ENCODE data around the gene TLX1. TPM values are rescaled to one million over a fixed set of nuclear protein-coding genes. Genes with fewer than 3 reads are reported as not detected.

The TLX1 gene
- total RNA-seq, 1 experiment from 2014 or later: not detected

DNA sequence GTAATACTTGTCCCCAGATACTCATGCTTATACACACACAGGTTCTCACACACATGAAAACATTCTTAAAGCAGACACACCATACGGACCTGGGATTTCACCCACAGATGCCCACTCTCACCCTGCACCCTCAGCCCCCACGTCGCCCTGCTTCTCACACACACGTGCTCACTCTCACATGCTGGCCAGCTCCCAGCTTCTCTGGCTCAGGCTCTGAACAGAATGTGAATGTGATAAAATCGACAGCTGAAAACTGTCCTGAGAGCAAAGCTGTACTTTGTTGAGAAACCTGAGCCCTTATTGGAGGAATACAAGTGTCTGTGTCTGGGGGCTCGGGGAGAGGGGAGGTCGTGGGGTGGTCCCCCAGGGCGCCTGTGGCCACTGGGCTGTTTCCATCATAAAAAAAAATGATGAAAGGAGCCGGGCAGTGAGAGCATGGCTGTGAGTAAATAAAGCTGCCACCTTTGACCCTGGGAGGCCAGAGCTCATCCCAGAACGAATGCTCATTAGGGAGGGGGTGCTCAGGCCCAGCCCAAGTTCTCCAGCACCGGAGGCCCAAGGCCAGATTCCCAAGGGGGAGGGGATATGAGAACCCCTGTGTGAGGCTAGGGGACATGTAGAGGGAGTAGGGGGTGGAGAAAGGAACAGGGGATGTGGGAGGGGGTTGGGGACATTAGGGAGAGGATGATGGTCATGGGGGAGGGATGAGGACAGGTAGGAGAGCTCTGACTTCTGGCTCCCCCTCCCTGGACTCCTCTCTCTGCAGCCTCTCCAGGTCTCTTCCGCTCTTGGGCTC lies 18.1 kb upstream of the TLX1 start:
- DNase-seq (ENCODE audit: low spot score): no peak

DNA sequence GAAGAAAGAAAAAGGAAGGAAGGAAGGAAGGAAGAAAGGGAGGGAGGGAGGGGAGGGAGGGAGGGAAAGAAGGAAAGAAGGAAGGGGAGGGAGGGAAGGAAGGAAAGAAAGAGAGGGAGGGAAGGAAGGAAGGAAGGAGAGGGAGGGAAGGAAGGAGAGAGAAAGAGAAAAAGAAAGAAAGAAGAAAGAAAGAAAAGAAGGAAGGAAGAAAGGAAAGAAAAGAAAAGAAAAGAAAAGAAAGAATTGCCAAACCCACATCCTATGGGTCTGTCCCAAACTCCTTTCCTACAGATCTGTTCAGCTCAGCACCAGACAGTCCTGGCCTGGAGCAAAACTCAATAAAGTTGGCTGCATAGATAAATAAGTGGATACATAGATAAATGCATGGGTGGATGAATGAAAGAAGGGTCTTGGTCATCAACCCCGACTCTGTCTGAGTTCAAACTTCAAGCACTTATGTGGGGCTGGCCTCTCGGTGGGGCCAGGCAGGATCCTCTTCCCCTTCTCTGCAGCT lies 17.2 kb upstream of the TLX1 start:
- DNase-seq (ENCODE audit: low spot score): no peak

DNA sequence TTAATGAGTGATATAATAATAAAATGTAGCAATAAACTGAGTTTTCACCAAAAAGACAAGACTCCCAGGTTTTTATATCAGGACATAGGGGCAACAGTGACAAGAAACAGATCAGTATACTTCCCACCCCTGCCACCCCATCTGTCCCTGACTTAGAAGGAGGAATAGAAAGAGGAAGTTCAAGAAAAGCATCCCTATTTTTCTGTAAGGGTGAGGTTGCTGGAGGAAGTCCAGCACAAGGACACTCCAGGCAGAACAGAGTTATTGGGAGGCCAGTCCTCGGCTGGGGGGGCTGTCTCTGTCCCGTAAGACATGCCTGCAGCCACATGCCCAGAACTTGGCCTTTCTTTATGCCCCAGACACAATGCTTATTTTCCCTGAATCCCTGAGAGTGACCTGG lies 16.5 kb upstream of the TLX1 start:
- DNase-seq (ENCODE audit: low spot score): no peak

GRCh38 chr10:101116754-101117153 lies 14.3 kb upstream of the TLX1 start:
- DNase-seq (ENCODE audit: low spot score): no peak

DNA sequence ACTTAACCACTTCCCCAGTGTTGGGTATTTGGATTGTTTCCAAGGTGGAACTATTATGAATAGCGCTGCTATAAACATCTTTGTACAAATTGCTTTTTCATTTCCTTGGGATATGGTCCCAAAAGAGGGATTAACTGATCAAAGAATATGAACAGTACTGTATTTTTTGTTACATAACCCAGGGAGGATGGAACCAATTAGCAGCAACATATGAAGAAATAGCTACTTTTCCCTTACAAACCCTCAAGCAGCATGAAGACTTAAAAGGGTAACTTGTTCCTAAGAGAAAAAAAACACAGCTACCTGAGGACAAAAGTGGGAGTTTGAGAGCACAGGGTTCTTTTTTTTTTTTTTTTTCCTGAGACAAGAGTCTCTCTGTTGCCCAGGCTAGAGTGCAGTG lies 13.1 kb upstream of the TLX1 start:
- DNase-seq (ENCODE audit: low spot score): no peak

DNA sequence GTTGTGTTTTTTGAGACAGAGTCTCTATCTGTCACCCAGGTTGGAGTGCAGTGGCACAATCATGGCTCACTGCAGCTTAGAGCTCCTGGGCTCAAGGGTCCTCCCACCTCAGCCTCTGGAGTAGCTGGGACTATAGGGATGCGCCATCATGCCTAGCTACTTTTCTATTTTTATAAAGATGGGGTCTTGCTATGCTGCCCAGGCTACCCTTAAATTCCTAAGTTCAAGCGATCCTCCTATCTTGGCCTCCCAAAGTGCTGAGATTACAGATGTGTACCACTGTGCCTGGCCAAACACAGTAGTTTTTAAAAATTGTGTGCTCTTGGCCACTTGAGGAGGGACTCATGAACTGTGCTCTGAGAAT lies 10.6 kb upstream of the TLX1 start:
- DNase-seq (ENCODE audit: low spot score): no peak

DNA sequence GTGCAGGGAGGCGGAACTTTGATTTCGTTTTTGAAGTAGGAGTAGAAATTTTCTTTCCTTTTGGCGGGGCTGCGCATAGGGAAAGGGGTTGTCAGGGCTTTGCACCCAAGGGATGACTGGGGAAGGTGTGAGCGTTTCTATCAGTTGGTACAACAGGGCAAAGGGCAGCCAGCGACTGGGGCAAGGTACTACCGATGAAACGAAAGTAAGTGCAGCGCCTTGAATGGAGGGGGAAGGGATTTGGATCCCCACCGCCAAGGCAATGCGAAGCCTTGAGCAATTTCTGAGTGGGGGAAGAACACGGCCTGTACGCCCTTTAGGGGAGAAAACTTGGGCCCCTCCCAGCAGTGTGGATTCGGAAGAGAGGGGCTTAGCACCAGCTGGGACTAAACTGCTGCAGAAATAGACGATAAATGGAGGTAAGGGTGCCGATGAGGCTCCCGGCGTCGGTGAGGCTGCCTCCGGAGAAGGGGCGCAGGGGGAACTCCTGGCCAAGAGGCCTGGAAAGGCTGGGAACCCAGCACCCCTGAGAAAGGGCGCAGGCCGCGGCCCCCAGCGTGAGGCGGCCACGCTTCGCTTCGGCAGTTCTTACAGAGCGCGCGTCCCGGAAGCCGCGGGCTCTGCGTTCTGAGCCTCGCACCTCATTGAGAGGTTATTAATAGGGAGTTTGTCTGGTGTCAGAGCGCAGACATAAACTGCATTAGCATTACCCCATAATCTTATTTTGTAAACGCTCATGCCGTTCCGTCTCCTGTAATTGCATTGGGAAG lies 10.0 kb upstream of the TLX1 start:
- DNase-seq (ENCODE audit: low spot score): no peak

GRCh38 chr10:101121654-101122031 lies 9.5 kb upstream of the TLX1 start:
- DNase-seq (ENCODE audit: low spot score): no peak

DNA sequence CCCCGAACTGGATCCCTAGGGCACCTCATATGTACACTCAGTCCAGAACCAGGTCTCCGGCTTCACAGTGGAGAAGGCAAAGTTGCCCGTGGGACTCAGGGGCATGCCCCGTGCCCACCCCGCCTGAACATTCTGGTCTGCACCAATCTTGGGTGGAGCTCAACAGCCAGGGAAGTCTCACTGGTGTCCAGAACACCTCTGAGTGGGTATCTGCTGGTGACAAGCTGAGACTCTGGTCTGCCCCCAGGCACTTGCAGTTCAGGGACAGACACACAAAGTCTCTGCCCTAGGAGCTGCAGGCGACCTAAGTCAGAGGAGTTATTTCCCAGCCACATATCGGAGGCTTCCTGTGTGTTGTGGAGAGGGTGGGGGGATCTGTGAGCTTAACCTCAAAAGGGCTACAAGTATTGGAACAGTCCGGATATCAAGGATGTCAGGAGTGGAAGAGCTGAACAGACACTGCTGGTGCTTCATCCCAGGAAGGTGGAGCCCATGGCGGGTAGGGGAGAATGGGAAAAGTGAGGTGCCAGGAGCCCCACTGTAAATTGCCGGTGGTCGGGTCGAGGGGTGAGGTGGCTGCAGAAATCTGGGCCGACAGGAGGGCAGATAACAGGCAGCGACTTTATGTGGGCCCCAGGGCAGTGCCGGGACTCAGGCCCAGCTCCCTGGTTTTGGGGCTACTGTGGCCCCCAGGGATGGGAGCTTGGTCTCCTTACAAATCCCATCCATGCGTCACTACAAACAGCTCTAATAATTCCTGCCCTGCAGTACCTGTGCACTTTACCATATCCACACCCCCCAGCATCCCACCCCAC lies 8.6 kb upstream of the TLX1 start:
- DNase-seq (ENCODE audit: low spot score): no peak

- DNase-seq (ENCODE audit: low spot score): no peak
Measured at GRCh38 chr10:101123085-101123814, 7.8 kb upstream of the TLX1 start.

GRCh38 chr10:101123815-101124617 lies 7.1 kb upstream of the TLX1 start:
- DNase-seq (ENCODE audit: low spot score): no peak

DNA sequence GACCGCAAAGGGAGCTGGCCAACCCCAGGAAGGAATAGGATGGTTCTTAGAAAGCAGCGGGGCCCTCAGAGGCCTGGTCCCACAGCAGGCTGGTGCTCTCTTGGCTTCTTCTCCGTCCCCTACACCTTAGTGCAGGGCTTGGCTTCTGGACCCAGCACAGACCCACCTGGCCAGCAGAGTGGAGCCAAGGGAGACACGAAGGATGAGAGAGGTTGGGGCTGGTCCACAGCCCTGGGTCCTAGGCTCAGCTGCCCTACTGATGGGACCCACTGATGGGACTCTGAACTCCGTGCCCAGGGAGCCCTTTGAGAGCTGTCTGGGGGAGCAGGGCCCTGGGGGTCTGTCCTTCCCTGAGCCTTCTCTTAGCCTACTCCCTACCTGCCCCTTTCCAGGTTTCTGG lies 6.2 kb upstream of the TLX1 start:
- DNase-seq (ENCODE audit: low spot score): no peak

DNA sequence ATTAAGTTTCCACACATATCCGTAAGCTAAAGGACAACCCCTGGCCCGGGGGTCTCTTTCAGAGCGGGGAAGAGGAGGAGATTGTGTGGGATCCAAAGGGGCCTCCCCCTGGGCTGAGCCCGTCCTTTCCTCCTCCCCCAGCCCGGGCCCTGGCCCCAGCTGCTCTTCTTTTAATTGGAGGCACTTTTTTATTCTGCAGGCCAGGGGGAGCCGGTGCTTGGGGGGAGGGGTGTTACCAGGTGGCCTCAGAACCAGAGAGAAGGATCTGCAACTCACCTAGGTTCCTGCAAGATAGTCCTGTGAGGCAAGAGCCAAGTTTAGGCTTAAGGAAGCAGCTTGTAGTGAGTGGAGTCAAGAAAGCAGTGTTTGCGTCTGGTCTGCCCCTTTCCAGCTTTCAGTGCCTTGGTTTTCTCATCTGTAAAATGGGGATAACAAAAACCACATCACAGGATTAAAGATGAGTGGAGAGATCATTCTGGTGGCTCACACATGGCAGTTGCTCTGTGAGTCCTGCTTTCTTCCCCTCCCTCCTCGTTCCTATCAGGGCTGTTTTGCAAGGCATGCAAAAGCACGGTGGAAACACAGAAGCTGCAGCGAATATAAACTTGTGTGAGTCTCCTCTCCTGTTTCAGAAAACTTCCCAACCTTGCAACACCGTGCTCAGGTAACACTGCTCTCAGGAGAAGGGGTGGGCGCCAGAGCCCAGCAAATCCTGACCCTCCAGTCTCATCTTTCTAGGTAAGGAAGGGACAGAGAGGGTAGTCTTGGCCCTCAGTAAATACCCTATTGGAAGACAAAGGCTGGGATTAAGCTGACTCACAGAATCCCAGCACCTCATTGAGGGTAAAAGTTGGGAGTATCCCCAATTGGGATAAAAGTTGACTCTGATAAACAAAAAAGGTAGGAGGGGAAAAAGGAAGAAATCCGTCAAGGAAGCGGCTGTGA lies 4.1 kb upstream of the TLX1 start:
- DNase-seq (ENCODE audit: low spot score): no peak

- no peak for DNase-seq (ENCODE audit: low spot score)
Measured at GRCh38 chr10:101130141-101130540, 959 bp upstream of the TLX1 start.

DNA sequence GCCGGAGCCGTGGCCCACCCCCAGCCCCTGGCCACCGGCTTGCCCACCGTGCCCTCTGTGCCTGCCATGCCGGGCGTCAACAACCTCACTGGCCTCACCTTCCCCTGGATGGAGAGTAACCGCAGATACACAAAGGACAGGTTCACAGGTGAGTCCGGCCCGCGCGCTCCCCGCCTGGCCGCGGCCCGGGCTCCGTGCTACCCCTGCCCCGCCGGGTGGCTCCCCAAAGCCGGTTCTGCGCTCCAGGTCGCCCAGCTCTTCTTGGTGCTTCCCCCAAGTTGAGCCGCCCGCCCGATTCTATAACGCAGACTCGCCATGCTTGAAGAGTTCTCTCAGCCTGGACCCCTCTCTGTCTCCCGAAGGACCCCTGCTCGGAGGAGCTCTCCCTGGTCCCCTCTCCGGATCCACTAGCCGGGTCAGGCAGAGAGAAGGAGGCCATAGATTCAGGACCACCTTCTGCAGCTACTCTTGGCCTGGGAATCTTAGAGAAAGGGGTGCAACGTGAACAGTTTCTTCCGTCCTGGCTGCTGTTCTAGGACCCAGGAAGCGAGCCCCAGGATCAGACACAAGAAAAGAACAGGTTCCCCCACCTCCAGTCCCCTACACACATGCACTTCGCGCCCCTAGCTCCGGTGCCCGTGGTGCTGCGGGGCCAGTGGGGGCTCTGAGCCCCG lies 999 bp downstream of the TLX1 start:
- DNase-seq (ENCODE audit: low spot score): no peak

DNA sequence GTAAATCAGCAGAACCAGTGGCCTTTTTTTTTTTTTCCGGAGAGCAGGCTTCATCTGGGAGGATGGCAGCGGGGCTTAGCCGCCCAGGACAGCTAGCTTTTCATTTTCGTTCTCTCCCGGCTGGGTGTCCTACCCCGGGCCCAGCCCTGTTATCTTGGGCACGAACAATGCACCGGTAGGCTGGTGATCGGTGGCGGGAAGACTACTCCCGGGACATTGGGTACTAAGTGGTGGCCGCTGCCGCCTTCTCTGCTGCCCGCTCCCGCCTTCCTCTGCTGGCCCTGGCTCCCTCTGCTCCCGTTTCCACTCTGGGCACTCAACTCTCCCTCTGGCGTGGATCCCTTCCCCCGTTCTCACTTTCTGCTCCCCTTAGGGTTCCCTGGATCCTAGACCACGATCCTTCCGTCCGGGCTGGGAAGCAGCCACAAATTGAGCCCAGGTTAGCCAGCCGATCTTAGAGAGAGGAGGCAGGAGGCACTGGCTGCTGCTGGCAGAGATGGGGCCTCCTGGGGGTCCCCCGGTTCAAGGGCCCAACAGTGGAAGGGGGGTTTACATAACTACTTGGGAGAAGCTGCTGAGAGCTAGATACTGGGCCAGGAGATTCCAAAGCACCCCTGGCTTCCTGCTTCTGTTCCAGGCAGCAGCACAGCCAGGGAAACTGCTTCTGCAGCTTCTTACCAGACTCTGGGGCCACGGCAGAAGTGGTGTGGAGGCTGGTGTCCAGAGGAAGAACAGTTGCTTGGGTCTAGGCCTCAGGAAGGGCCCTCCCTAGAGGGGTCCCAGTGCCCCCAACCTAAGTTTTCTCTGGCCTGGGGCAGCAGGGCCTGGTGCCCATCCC lies 1.8 kb downstream of the TLX1 start:
- DNase-seq (ENCODE audit: low spot score): no peak

DNA sequence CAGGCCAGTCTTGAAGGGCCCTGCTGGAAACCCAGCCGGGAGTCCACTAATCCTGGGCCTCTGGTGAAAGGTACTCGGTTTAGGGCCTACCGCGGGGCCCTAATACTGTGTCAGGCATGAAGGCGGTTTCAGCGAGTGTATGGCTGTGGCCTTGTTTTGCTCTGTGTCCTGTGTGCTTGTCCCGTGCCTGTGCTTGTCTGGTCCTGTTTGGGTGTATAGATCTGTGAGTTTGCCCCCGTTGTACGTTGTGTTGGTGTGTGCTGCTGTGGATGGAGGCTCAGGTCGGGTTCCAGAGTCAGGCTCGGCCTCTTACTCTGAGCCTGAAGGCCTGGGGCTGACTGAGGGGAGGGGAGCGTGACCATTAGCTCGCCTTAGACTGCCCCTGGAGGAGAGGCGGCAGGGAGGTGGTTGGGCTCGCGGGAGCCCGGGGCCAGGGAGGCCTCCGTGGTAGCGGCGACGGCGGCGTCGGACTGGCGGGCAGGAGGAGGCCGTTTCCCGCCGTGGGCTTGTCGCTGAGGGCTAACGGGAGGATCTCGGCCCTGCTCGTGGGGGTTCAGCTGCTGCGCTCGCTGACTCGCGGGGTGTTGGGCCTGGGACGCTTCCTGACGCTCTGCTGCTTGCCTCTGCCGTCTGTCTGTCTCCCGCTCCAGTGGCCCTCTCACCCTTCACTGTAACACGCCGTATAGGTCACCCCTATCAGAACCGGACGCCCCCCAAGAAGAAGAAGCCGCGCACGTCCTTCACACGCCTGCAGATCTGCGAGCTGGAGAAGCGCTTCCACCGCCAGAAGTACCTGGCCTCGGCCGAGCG lies 2.6 kb downstream of the TLX1 start:
- no peak for DNase-seq (ENCODE audit: low spot score)
